HCT116 (cell line): ENCODE measurements around the gene SLC25A19.

Experiments
- JUND ChIP-seq: IDR thresholded peaks from 2 replicates; pipeline ENCODE4 v1.6.1; 2012
- POLR2A ChIP-seq: IDR thresholded peaks from 2 replicates; pipeline ENCODE4 v1.7.0; 2011; ENCODE audit warnings: borderline replicate concordance; ENCODE audit not compliant: insufficient read depth, insufficient read length; ENCODE audit errors: extremely low read depth
- POLR2AphosphoS5 ChIP-seq: IDR thresholded peaks from 2 replicates; pipeline ENCODE4 v1.6.1; 2011; ENCODE audit warnings: mild to moderate bottlenecking, low read depth, low read length, moderate library complexity
- RAD21 ChIP-seq: IDR thresholded peaks from 2 replicates; pipeline ENCODE4 v1.6.1; 2012; ENCODE audit warnings: low read depth, mild to moderate bottlenecking
- SP1 ChIP-seq: IDR thresholded peaks from 2 replicates; pipeline ENCODE4 v1.6.1; 2012; ENCODE audit warnings: low read depth
- ZFX ChIP-seq: fragments of 450-650 bp; IDR thresholded peaks from 2 replicates; pipeline ENCODE4 v1.6.1; 2017
- ZNF274 ChIP-seq: fragments of 200-500 bp; sonication (Bioruptor generic); IDR thresholded peaks from 2 replicates; pipeline ENCODE4 v1.6.1; 2014; ENCODE audit warnings: mild to moderate bottlenecking, low read depth, low read length, inconsistent platforms
- TF ChIP-seq, protein P1 (sequence below), 3 experiments: fragments of 200-600 bp in 1 of 3; sonication (generic) in 1 of 3; IDR thresholded peaks in 2 of 3; conservative IDR thresholded peaks in 1 of 3; 2 replicates each; pipeline ENCODE4 v1.5.1; 2012 to 2017; ENCODE audit warnings: low read depth in 2 of 3, low read length in 2 of 3, antibody characterized with exemption in 1 of 3, borderline replicate concordance in 1 of 3, control low read depth in 1 of 3, mild to moderate bottlenecking in 1 of 3, mixed read lengths in 1 of 3, mixed run types in 1 of 3, moderate library complexity in 1 of 3; ENCODE audit not compliant: insufficient read depth in 1 of 3
- TF ChIP-seq, protein P2 (sequence below): IDR thresholded peaks from 2 replicates; pipeline ENCODE4 v1.6.1; 2011; ENCODE audit warnings: mild to moderate bottlenecking, low read length, moderate library complexity; ENCODE audit not compliant: insufficient replicate concordance; ENCODE audit errors: extremely low read depth
- TF ChIP-seq, protein P3 (sequence below): IDR thresholded peaks from 2 replicates; pipeline ENCODE4 v1.6.1; 2012

DNA sequence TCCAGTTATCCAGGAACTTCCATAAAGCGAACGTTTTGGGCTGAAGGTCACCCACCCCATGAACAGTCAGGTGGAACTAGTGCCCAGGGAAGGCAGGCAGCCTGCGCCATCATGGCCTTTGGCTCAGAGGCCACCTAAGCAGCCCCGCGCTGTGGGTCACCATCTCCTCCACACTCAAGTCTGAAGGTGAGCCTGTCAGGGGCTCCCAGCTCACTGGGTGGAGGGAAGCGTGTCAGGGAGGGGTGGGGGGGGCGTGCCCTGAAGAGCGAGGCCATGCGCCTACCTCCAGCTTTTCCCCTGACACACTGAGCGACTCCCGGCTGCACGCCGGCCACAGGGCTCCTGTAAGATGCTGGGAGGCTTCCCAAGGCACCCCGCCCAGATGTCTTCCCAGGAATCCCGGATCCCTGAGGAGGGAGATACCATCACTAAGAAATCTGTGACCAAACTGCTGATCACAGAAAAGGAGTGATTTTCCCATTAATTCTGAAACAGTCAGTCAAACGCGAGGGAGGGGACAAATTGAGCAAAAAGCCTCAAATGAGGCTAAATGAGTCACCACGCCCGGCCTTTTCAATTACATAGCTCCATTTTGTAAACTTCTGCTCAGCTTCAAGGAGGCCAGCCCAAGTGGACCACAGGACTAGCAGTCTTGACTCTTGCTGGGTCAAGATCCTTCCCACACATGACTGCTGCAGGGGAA is 26.5 kb upstream of the SLC25A19 start:
- no peak for TF ChIP-seq POLR2AphosphoS5
- TF ChIP-seq, protein P1, sequence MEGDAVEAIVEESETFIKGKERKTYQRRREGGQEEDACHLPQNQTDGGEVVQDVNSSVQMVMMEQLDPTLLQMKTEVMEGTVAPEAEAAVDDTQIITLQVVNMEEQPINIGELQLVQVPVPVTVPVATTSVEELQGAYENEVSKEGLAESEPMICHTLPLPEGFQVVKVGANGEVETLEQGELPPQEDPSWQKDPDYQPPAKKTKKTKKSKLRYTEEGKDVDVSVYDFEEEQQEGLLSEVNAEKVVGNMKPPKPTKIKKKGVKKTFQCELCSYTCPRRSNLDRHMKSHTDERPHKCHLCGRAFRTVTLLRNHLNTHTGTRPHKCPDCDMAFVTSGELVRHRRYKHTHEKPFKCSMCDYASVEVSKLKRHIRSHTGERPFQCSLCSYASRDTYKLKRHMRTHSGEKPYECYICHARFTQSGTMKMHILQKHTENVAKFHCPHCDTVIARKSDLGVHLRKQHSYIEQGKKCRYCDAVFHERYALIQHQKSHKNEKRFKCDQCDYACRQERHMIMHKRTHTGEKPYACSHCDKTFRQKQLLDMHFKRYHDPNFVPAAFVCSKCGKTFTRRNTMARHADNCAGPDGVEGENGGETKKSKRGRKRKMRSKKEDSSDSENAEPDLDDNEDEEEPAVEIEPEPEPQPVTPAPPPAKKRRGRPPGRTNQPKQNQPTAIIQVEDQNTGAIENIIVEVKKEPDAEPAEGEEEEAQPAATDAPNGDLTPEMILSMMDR (IDR thresholded peaks at IDR 0.05 in 2 of 3, conservative IDR thresholded peaks at IDR 0.05 in 1 of 3; ENCODE audit: borderline replicate concordance in 1 of 3, insufficient read depth in 1 of 3, low read depth in 2 of 3, low read length in 2 of 3): no peak
- TF ChIP-seq, protein P2, sequence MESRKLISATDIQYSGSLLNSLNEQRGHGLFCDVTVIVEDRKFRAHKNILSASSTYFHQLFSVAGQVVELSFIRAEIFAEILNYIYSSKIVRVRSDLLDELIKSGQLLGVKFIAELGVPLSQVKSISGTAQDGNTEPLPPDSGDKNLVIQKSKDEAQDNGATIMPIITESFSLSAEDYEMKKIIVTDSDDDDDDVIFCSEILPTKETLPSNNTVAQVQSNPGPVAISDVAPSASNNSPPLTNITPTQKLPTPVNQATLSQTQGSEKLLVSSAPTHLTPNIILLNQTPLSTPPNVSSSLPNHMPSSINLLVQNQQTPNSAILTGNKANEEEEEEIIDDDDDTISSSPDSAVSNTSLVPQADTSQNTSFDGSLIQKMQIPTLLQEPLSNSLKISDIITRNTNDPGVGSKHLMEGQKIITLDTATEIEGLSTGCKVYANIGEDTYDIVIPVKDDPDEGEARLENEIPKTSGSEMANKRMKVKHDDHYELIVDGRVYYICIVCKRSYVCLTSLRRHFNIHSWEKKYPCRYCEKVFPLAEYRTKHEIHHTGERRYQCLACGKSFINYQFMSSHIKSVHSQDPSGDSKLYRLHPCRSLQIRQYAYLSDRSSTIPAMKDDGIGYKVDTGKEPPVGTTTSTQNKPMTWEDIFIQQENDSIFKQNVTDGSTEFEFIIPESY: no peak
- no peak for TF ChIP-seq POLR2A
- no peak for TF ChIP-seq JUND
- TF ChIP-seq ZNF274: no peak
- TF ChIP-seq, protein P3, sequence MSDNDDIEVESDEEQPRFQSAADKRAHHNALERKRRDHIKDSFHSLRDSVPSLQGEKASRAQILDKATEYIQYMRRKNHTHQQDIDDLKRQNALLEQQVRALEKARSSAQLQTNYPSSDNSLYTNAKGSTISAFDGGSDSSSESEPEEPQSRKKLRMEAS: no peak
- TF ChIP-seq ZFX: no peak
- TF ChIP-seq SP1: no peak
- TF ChIP-seq RAD21: no peak
